ENCODE measurements around the gene GABRA5. TPM values are rescaled to one million over a fixed set of nuclear protein-coding genes. Genes with fewer than 3 reads are reported as not detected.

GABRA5 gene
- total RNA-seq, result not detected in 2 replicates

DNA sequence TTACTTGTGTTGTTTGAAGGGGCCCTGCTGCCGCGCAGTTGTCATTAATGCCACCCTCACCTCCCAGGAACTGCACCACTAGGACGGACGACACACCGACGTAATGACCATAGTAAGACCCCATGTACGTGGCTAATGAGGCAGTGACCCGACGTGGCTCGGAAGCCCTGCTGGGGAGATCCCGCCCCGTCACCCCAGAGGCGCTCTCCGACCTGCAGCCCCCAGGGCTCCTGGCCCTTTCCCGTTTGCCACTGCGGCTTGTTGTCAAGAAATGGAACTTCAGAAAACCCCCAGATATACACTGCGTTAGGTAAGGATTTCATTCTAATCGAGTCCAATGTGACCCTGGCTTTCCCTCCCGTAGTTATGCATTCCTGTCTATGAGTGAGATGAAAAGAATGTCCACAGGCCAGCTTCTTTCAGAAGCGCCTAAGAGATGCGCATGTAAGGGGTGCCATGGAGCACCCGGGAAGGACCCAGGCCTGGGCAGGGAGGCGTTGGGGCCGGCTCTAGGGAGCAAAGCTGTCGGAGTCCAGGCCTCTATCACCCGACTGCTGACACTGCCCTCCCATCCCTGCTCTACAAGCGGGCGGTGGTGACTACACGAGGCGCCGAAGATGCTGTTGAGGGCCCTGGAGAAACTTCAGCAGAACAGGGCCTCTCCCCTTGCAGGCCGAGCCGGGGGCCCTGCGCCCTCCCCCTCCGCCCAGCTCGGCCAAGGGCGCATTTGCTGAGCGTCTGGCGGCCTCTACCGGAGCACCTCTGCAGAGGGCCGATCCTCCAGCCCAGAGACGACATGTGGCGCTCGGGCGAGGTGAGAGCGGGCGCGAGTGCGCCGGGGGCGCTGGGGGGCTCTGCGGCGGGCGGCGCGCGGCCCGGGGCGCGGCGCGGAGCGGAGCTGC is at the start of gene GABRA5:
GABRA5 (plus strand) TSS at position 765 of the 902 bp plus-strand sequence. CDS start 2,187 bp downstream, outside the sequence.

GRCh38 chr15:26970712-26971210 is 103.9 kb downstream of the GABRA5 start, which contains the start of gene GABRG3:
Gene GABRG3 (plus strand): TSS chr15:26971181.

Other genes with a start within 250 kb of the GABRA5 start
- under 0.01 and 0.11 TPM in 2 replicates for gene GABRB3, start 94.0 kb upstream of the GABRA5 start, total RNA-seq
- not detected in 2 replicates for gene GABRG3, start 104.1 kb downstream of the GABRA5 start, total RNA-seq